ENCODE measurements around the gene TMED8. TPM values are rescaled to one million over a fixed set of nuclear protein-coding genes. Genes with fewer than 3 reads are reported as not detected.

TMED8 gene
- total RNA-seq, 1 experiment from 2014 or later: 21.0 TPM

DNA sequence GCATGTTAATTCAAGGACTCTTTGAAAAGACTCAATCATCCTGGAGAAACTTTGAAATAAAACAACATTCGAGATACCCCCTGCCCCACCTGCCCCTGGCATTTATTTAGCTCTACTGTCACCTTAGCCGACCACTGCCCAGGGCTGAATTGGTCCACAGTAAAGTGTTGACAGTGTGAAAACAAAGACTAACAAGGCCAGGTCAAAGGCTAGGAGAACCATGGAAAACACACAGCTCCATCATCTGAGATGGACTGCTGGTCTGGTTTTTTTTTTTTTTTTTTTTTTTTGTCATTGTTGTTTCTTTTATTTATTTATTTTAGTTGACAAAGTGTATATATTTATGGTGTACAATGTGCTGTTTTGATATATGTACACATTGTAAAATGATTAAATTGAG lies 30.4 kb downstream of the TMED8 start:
- H3K4me1 ChIP-seq (ENCODE audit: insufficient read depth, low read length, poor library complexity, severe bottlenecking): peaks cover 10% of the 10 kb centered on the region
- no peaks in the 10 kb centered on the region for H3K36me3 ChIP-seq (ENCODE audit: insufficient read depth, low read length, poor library complexity, severe bottlenecking)
- BruUV-seq (replicated peaks): no TSS peak
- POLR2A ChIA-PET (ENCODE audit: low non-redundant PET): interaction anchor here (0.5 kb wide), 1 partner anchor 146 kb away, joined by 7 read pairs; no protein-coding TSS in a partner anchor
- CTCF ChIA-PET: no interaction called here
- TF ChIP-seq, protein P1, sequence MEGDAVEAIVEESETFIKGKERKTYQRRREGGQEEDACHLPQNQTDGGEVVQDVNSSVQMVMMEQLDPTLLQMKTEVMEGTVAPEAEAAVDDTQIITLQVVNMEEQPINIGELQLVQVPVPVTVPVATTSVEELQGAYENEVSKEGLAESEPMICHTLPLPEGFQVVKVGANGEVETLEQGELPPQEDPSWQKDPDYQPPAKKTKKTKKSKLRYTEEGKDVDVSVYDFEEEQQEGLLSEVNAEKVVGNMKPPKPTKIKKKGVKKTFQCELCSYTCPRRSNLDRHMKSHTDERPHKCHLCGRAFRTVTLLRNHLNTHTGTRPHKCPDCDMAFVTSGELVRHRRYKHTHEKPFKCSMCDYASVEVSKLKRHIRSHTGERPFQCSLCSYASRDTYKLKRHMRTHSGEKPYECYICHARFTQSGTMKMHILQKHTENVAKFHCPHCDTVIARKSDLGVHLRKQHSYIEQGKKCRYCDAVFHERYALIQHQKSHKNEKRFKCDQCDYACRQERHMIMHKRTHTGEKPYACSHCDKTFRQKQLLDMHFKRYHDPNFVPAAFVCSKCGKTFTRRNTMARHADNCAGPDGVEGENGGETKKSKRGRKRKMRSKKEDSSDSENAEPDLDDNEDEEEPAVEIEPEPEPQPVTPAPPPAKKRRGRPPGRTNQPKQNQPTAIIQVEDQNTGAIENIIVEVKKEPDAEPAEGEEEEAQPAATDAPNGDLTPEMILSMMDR (conservative IDR thresholded peaks at IDR 0.05; ENCODE audit: low read depth, low read length): no peak
- TF ChIP-seq EZH2 (IDR thresholded peaks at IDR 0.05; ENCODE audit: borderline replicate concordance, low read depth, low read length, poor library complexity, severe bottlenecking): no peak
- intact Hi-C loops (cut with micrococcal nuclease; ENCODE audit: unreplicated experiment): no loop called here
- no peaks in the 10 kb centered on the region for H3K27me3 ChIP-seq (replicated peaks; ENCODE audit: insufficient read depth, low read depth, low read length, poor library complexity)
- H3K9me3 ChIP-seq (ENCODE audit: low read depth, low read length, poor library complexity, severe bottlenecking): no peaks in the 10 kb centered on the region
- no peak for DNase-seq (ENCODE audit: low spot score)
- no peak overlapping the region for H3K27ac ChIP-seq (ENCODE audit: low read depth, low read length, poor library complexity, severe bottlenecking)
- H3K4me3 ChIP-seq (ENCODE audit: low read depth, low read length, poor library complexity, severe bottlenecking): no peak overlapping the region

DNA sequence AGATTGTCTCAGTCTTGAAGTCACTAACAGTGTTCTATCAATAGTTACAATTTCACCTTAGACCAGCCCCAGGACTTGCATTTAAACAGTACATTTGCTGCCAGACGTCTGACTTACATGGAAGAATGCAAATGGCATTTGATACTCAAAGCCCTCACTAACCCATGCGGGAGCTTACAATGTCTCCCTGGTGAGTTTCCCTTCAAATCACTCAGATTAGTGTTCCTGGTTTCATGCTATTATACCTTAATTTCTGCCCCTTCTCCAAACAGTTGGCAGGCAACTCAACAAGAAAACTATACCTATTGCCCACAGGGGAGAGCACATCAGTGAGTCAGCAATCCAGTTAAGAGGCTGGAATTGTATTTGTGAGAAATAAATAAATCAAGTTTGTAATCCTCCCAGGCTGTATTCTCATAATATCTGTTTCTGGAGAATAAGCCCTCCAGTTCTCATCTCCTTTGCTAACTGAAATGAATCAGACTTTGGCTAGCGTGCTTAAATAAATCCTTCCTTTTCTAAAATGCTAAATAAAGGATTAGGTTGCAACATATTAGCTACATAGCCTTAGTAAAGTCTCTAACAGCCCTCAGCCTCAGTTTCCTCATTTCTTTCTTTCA lies 32.4 kb downstream of the TMED8 start:
- H3K9me3 ChIP-seq (ENCODE audit: low read depth, low read length, poor library complexity, severe bottlenecking): no peaks in the 10 kb centered on the region
- H3K27me3 ChIP-seq (replicated peaks; ENCODE audit: insufficient read depth, low read depth, low read length, poor library complexity): no peaks in the 10 kb centered on the region
- no peak overlapping the region for H3K4me3 ChIP-seq (ENCODE audit: low read depth, low read length, poor library complexity, severe bottlenecking)
- intact Hi-C loops (cut with micrococcal nuclease; ENCODE audit: unreplicated experiment): no loop called here
- H3K36me3 ChIP-seq (ENCODE audit: insufficient read depth, low read length, poor library complexity, severe bottlenecking): no peaks in the 10 kb centered on the region
- CTCF ChIA-PET: no interaction called here
- TF ChIP-seq, protein P1 (conservative IDR thresholded peaks at IDR 0.05; ENCODE audit: low read depth, low read length): no peak
- TF ChIP-seq EZH2 (IDR thresholded peaks at IDR 0.05; ENCODE audit: borderline replicate concordance, low read depth, low read length, poor library complexity, severe bottlenecking): no peak
- H3K4me1 ChIP-seq (ENCODE audit: insufficient read depth, low read length, poor library complexity, severe bottlenecking): peaks cover 10% of the 10 kb centered on the region
- DNase-seq (ENCODE audit: low spot score): peak; percentile 33
- BruUV-seq (replicated peaks): no TSS peak
- POLR2A ChIA-PET (ENCODE audit: low non-redundant PET): interaction anchor here (0.6 kb wide), 1 partner anchor 23 kb away, joined by 9 read pairs; no protein-coding TSS in a partner anchor
- H3K27ac ChIP-seq (ENCODE audit: low read depth, low read length, poor library complexity, severe bottlenecking): no peak overlapping the region

DNA sequence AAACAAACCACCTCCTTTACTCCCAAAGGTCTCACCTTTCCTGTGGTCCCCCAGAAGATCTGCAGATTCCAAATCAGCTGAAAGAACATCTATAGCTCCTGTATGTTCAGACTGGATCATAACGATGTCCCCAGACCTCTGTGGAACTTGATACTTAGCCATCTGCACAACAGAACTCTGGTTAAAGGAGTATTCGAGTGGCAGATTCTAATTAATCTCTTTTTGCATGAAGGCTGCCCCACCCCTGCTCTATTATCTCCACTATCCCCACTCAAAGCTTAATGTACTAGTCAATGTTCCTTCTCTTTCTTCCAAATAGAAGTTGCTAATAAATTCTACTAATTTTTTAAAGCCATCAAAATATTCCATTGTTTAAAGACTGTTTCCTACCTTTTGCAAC lies 33.2 kb downstream of the TMED8 start:
- intact Hi-C loops (cut with micrococcal nuclease; ENCODE audit: unreplicated experiment): no loop called here
- POLR2A ChIA-PET (ENCODE audit: low non-redundant PET): interaction anchor here (0.6 kb wide), 1 partner anchor 22 kb away, joined by 9 read pairs; no protein-coding TSS in a partner anchor
- DNase-seq (ENCODE audit: low spot score): no peak
- no peaks in the 10 kb centered on the region for H3K27me3 ChIP-seq (replicated peaks; ENCODE audit: insufficient read depth, low read depth, low read length, poor library complexity)
- H3K9me3 ChIP-seq (ENCODE audit: low read depth, low read length, poor library complexity, severe bottlenecking): no peaks in the 10 kb centered on the region
- CTCF ChIA-PET: no interaction called here
- H3K27ac ChIP-seq (ENCODE audit: low read depth, low read length, poor library complexity, severe bottlenecking): no peak overlapping the region
- no TSS peak for BruUV-seq (replicated peaks)
- TF ChIP-seq, protein P1 (conservative IDR thresholded peaks at IDR 0.05; ENCODE audit: low read depth, low read length): no peak
- no peak for TF ChIP-seq EZH2 (IDR thresholded peaks at IDR 0.05; ENCODE audit: borderline replicate concordance, low read depth, low read length, poor library complexity, severe bottlenecking)
- peaks cover 10% of the 10 kb centered on the region for H3K4me1 ChIP-seq (ENCODE audit: insufficient read depth, low read length, poor library complexity, severe bottlenecking)
- H3K36me3 ChIP-seq (ENCODE audit: insufficient read depth, low read length, poor library complexity, severe bottlenecking): no peaks in the 10 kb centered on the region
- H3K4me3 ChIP-seq (ENCODE audit: low read depth, low read length, poor library complexity, severe bottlenecking): no peak overlapping the region
